T-cell (primary cell): ENCODE data around the gene GPR143. TPM values are rescaled to one million over a fixed set of nuclear protein-coding genes. Genes with fewer than 3 reads are reported as not detected.

ENCODE experiments used
- ATAC-seq, 4 experiments: fragments of 200-7000 bp in 3 of 4; fragments of 150-1000 bp in 1 of 4; cut with Tn5 transposase; replicated peaks in 1 of 4; 1 replicate in 3 of 4; 2 replicates in 1 of 4; pipeline ENCODE4 v1.10.0; 2021; ENCODE audit warnings: moderate library complexity in 3 of 4, mild to moderate bottlenecking in 2 of 4, moderate number of reproducible peaks in 1 of 4
- CTCF ChIA-PET, 2 donors: fragments of 300-600 bp; sonication (Branson Sonifier 250); formaldehyde crosslinking; loops; one replicate each; lab custom pipeline; 2022; ENCODE audit warnings: antibody characterized with exemption in 2 of 2; lab: Charles Lee
- POLR2A ChIA-PET, 2 donors: fragments of 300-600 bp; sonication (Branson Sonifier 250); formaldehyde crosslinking; loops; one replicate each; lab custom pipeline; 2022; ENCODE audit warnings: antibody characterized with exemption in 2 of 2; lab: Charles Lee
- DNase-seq, 35 experiments: peaks; one replicate each; pipeline versions ENCODE4 v3.0.0 to v3.0.0-alpha.2; 2013 to 2023
- H3K27ac ChIP-seq: one replicate; pipeline ENCODE4 v1.5.1; 2013; ENCODE audit warnings: low read length
- H3K27me3 ChIP-seq, 2 experiments: replicated peaks in 1 of 2; 1 replicate in 1 of 2; 2 replicates in 1 of 2; pipeline versions ENCODE4 v1.6.1 to v1.7.0; 2013; ENCODE audit warnings: low read length in 1 of 2, mixed read lengths in 1 of 2; ENCODE audit not compliant: control insufficient read depth in 2 of 2, insufficient read depth in 2 of 2; ENCODE audit errors: extremely low read depth in 1 of 2
- H3K36me3 ChIP-seq, 2 donors: 1 replicate in 1 of 2; 2 replicates in 1 of 2; pipeline versions ENCODE4 v1.6.1 to v1.7.0; 2013; ENCODE audit warnings: low read length in 1 of 2; ENCODE audit not compliant: control insufficient read depth in 2 of 2, insufficient read depth in 1 of 2; ENCODE audit errors: extremely low read depth in 1 of 2
- H3K4me1 ChIP-seq, 2 experiments: 1 replicate in 1 of 2; 2 replicates in 1 of 2; pipeline versions ENCODE4 v1.6.1 to v1.7.0; 2013; ENCODE audit warnings: low read length in 2 of 2, mixed read lengths in 1 of 2; ENCODE audit not compliant: insufficient read depth in 2 of 2, control insufficient read depth in 1 of 2; ENCODE audit errors: extremely low read depth in 1 of 2
- H3K4me3 ChIP-seq, 2 donors: 1 replicate in 1 of 2; 2 replicates in 1 of 2; pipeline versions ENCODE4 v1.5.1 to v1.7.0; 2013; ENCODE audit warnings: mild to moderate bottlenecking in 2 of 2, low read length in 1 of 2, moderate library complexity in 1 of 2; ENCODE audit not compliant: control insufficient read depth in 1 of 2; ENCODE audit errors: extremely low read depth in 1 of 2
- H3K9me3 ChIP-seq: 2 replicates; pipeline ENCODE4 v1.7.0; 2013
- H3K27ac Mint-ChIP-seq, 2 donors: one replicate each; pipeline ENCODE4 v1.8.0; 2020 to 2021; ENCODE audit warnings: mild to moderate bottlenecking in 2 of 2, mixed read lengths in 2 of 2
- H3K27me3 Mint-ChIP-seq, 2 donors: one replicate each; pipeline ENCODE4 v1.8.0; 2021 to 2022; ENCODE audit warnings: mixed read lengths in 2 of 2
- H3K36me3 Mint-ChIP-seq: one replicate; pipeline ENCODE4 v1.8.0; 2021; ENCODE audit warnings: mixed read lengths
- H3K4me1 Mint-ChIP-seq, 3 donors: one replicate each; pipeline ENCODE4 v1.8.0; 2020 to 2022; ENCODE audit warnings: mixed read lengths in 3 of 3, mild to moderate bottlenecking in 1 of 3
- H3K4me3 Mint-ChIP-seq, 3 donors: one replicate each; pipeline ENCODE4 v1.8.0; 2020 to 2022; ENCODE audit warnings: mild to moderate bottlenecking in 3 of 3, mixed read lengths in 3 of 3, moderate library complexity in 3 of 3
- H3K9me3 Mint-ChIP-seq, 3 donors: one replicate each; pipeline ENCODE4 v1.8.0; 2020 to 2022; ENCODE audit warnings: mixed read lengths in 3 of 3
- WGBS: methylation state at CpG from one replicate; pipeline ENCODE4 v1.1.5; 2013; ENCODE audit warnings: missing lambda C conversion rate; ENCODE audit not compliant: insufficient coverage; 5-methylcytosine and 5-hydroxymethylcytosine counted together
- total RNA-seq, 35 experiments: library from RNA in 6 of 35; stranded (reverse) in 6 of 35; fragments of 120-200 nt in 1 of 35; gene quantifications; one replicate each; pipeline versions ENCODE4 v1.2.1 to v1.2.4 and lab custom pipeline; 2013 to 2026

Gene GPR143
- total RNA-seq, 5 donors from 2014 or later (not counting 1 experiment from before 2014, with no cell fraction given), result not detected

GRCh38 chrX:9708086-9708485 lies 57.6 kb downstream of the GPR143 start:
- Histone ChIP-seq H3K4me1 (peaks cover 0 to 7% of the 10 kb centered on the region in 2 experiments), H3K27me3 (no peaks in the 10 kb centered on the region), H3K9me3 (no peaks in the 10 kb centered on the region), H3K27ac (no peak overlapping the region), H3K4me3 (no peak overlapping the region), H3K36me3 (peaks cover 0 to 23% of the 10 kb centered on the region in 2 donors)
- POLR2A ChIA-PET, result no interaction called here
- Mint-ChIP-seq H3K4me3 (no peak overlapping the region), H3K9me3 (peaks cover 0 to 6% (median 0%) of the 10 kb centered on the region in 3 donors), H3K36me3 (peaks cover 36% of the 10 kb centered on the region), H3K4me1 (peaks cover 9 to 13% (median 11%) of the 10 kb centered on the region in 3 donors), H3K27me3 (no peaks in the 10 kb centered on the region), H3K27ac (no peak overlapping the region)
- CTCF ChIA-PET, result no interaction called here
- DNase-seq (no peak), ATAC-seq (no peak)
- 80% methylated on average over 1 of the region's 10 CpGs for WGBS

- no peak for ATAC-seq
- WGBS, result 89% methylated on average over 5 of the region's 13 CpGs
- Mint-ChIP-seq H3K27ac (no peak overlapping the region), H3K27me3 (no peaks in the 10 kb centered on the region), H3K4me1 (peaks cover 9 to 13% (median 11%) of the 10 kb centered on the region in 3 donors), H3K36me3 (peaks cover 33% of the 10 kb centered on the region), H3K4me3 (no peak overlapping the region), H3K9me3 (peaks cover 0 to 6% (median 0%) of the 10 kb centered on the region in 3 donors)
- Histone ChIP-seq H3K4me3 (no peak overlapping the region), H3K27me3 (no peaks in the 10 kb centered on the region), H3K9me3 (no peaks in the 10 kb centered on the region), H3K36me3 (peaks cover 0 to 23% of the 10 kb centered on the region in 2 donors), H3K4me1 (peaks cover 0 to 7% of the 10 kb centered on the region in 2 experiments), H3K27ac (no peak overlapping the region)
- DNase-seq, result no peak
- ChIA-PET CTCF (no interaction called here), POLR2A (no interaction called here)
Observed at GRCh38 chrX:9707306-9708033, 58.2 kb downstream of the GPR143 start.

- Histone ChIP-seq H3K36me3 (peaks cover 0 to 17% of the 10 kb centered on the region in 2 donors), H3K27me3 (no peaks in the 10 kb centered on the region), H3K27ac (no peak overlapping the region), H3K9me3 (no peaks in the 10 kb centered on the region), H3K4me1 (peaks cover 0 to 7% of the 10 kb centered on the region in 2 experiments), H3K4me3 (no peak overlapping the region)
- H3K4me1 Mint-ChIP-seq, result peaks cover 9 to 13% (median 11%) of the 10 kb centered on the region in 3 donors
- H3K27me3 Mint-ChIP-seq, result no peaks in the 10 kb centered on the region
- ChIA-PET POLR2A (no interaction called here), CTCF (interaction anchor here in 1 of 2 donors (0.5 kb wide), 1 partner anchor 13 kb away, joined by 4 read pairs; no protein-coding TSS in a partner anchor)
- H3K9me3 Mint-ChIP-seq, result peaks cover 0 to 6% (median 0%) of the 10 kb centered on the region in 3 donors
- WGBS, result 83% methylated on average over 2 of the region's 4 CpGs
- H3K4me3 Mint-ChIP-seq, result no peak overlapping the region
- H3K36me3 Mint-ChIP-seq, result peaks cover 30% of the 10 kb centered on the region
- no peak for ATAC-seq
- DNase-seq, result no peak
- no peak overlapping the region for H3K27ac Mint-ChIP-seq
Observed at GRCh38 chrX:9706421-9706820, 59.2 kb downstream of the GPR143 start.

GRCh38 chrX:9704876-9705465 lies 60.7 kb downstream of the GPR143 start:
- H3K4me3 Mint-ChIP-seq, result no peak overlapping the region

GRCh38 chrX:9703406-9703805 lies 62.2 kb downstream of the GPR143 start:
- H3K4me3 Mint-ChIP-seq, result no peak overlapping the region
- no peak overlapping the region for H3K4me3 ChIP-seq
- CTCF ChIA-PET, result no interaction called here
- H3K36me3 Mint-ChIP-seq, result peaks cover 41% of the 10 kb centered on the region
- H3K36me3 ChIP-seq, result peaks cover 5 to 10% of the 10 kb centered on the region in 2 donors
- H3K27me3 Mint-ChIP-seq, result no peaks in the 10 kb centered on the region
- 96% methylated on average over 13 of the region's 14 CpGs for WGBS
- no peaks in the 10 kb centered on the region for H3K27me3 ChIP-seq
- H3K9me3 Mint-ChIP-seq, result peaks cover 0 to 6% (median 0%) of the 10 kb centered on the region in 3 donors
- POLR2A ChIA-PET, result no interaction called here
- H3K27ac ChIP-seq, result no peak overlapping the region
- no peak for DNase-seq
- no peak overlapping the region for H3K27ac Mint-ChIP-seq
- no peak for ATAC-seq
- peaks cover 0 to 1% of the 10 kb centered on the region in 2 experiments for H3K4me1 ChIP-seq
- peaks cover 0 to 5% (median 4%) of the 10 kb centered on the region in 3 donors for H3K4me1 Mint-ChIP-seq
- H3K9me3 ChIP-seq, result no peaks in the 10 kb centered on the region

More at GRCh38 chrX:9704876-9705465, 60.7 kb downstream of the GPR143 start:
- DNase-seq, result no peak
- Histone ChIP-seq H3K4me1 (peaks cover 0 to 7% of the 10 kb centered on the region in 2 experiments), H3K27me3 (no peaks in the 10 kb centered on the region), H3K4me3 (no peak overlapping the region), H3K27ac (no peak overlapping the region), H3K36me3 (peaks cover 5 to 16% of the 10 kb centered on the region in 2 donors), H3K9me3 (no peaks in the 10 kb centered on the region)
- ChIA-PET CTCF (interaction anchor here in 1 of 2 donors (0.6 kb wide), 1 partner anchor 887 kb away, joined by 4 read pairs; no protein-coding TSS in a partner anchor), POLR2A (no interaction called here)
- Mint-ChIP-seq H3K27me3 (no peaks in the 10 kb centered on the region), H3K27ac (no peak overlapping the region), H3K9me3 (peaks cover 0 to 6% (median 0%) of the 10 kb centered on the region in 3 donors), H3K4me1 (peaks cover 9 to 13% (median 11%) of the 10 kb centered on the region in 3 donors), H3K36me3 (peaks cover 41% of the 10 kb centered on the region)
- no peak for ATAC-seq
- WGBS, result 100% methylated on average over 2 of the region's 6 CpGs

GRCh38 chrX:9701790-9702189 lies 63.9 kb downstream of the GPR143 start:
- Mint-ChIP-seq H3K9me3 (peaks cover 0 to 6% (median 0%) of the 10 kb centered on the region in 3 donors), H3K36me3 (peaks cover 45% of the 10 kb centered on the region), H3K4me1 (no peaks in the 10 kb centered on the region), H3K4me3 (no peak overlapping the region), H3K27me3 (no peaks in the 10 kb centered on the region), H3K27ac (no peak overlapping the region)
- DNase-seq (no peak), ATAC-seq (no peak)
- ChIA-PET POLR2A (interaction anchor here in 1 of 2 donors (0.6 to 0.7 kb wide), 2 partner anchors 870 to 910 kb away, joined by 5 to 8 read pairs; no protein-coding TSS in a partner anchor), CTCF (interaction anchor here in 1 of 2 donors (0.6 kb wide), 2 partner anchors 26 to 27 kb away, joined by 3 to 6 read pairs; no protein-coding TSS in a partner anchor)
- Histone ChIP-seq H3K4me1 (no peaks in the 10 kb centered on the region), H3K27ac (no peak overlapping the region), H3K27me3 (no peaks in the 10 kb centered on the region), H3K36me3 (peaks cover 5 to 16% of the 10 kb centered on the region in 2 donors), H3K9me3 (no peaks in the 10 kb centered on the region), H3K4me3 (no peak overlapping the region)
- WGBS, result 100% methylated on average over 2 of the region's 12 CpGs
